Activated naive CD4-positive, alpha-beta T cell treated with anti-CD3 and anti-CD28 coated beads for 36 hours (primary cell): Measurements from ENCODE around the gene THYN1. TPM values are rescaled to one million over a fixed set of nuclear protein-coding genes. Genes with fewer than 3 reads are reported as not detected.

Experiments
- CTCF ChIA-PET: fragments of 350-600 bp; sonication (Branson Sonifier 250); formaldehyde crosslinking; loops from one replicate; lab custom pipeline; 2021; ENCODE audit warnings: antibody characterized with exemption; lab: Charles Lee
- DNase-seq: peaks from one replicate; pipeline ENCODE4 v3.0.0-alpha.2; 2020
- H3K27ac Mint-ChIP-seq: one replicate; pipeline ENCODE4 v1.8.0; 2021; ENCODE audit warnings: mild to moderate bottlenecking, mixed read lengths
- H3K27me3 Mint-ChIP-seq: one replicate; pipeline ENCODE4 v1.8.0; 2021; ENCODE audit warnings: low read depth, mixed read lengths
- H3K36me3 Mint-ChIP-seq: one replicate; pipeline ENCODE4 v1.8.0; 2021; ENCODE audit warnings: low read depth, mixed read lengths
- H3K4me1 Mint-ChIP-seq: one replicate; pipeline ENCODE4 v1.8.0; 2021; ENCODE audit warnings: low read depth, mixed read lengths
- H3K4me3 Mint-ChIP-seq: one replicate; pipeline ENCODE4 v1.8.0; 2021; ENCODE audit warnings: mild to moderate bottlenecking, moderate library complexity, mixed read lengths
- H3K9me3 Mint-ChIP-seq: one replicate; pipeline ENCODE4 v1.8.0; 2021; ENCODE audit warnings: mixed read lengths
- intact Hi-C: fragments of 100-400 bp; cut with micrococcal nuclease; formaldehyde crosslinking; loops from one replicate; pipeline ENCODE4 v1.15.1; 2023
- total RNA-seq, 2 experiments: library from RNA; stranded (reverse); gene quantifications; one replicate each; pipeline ENCODE4 v1.2.3, GENCODE V29; 2021

THYN1 gene
- total RNA-seq, 2 experiments from 2014 or later, result 85.6 to 92.6 TPM

DNA sequence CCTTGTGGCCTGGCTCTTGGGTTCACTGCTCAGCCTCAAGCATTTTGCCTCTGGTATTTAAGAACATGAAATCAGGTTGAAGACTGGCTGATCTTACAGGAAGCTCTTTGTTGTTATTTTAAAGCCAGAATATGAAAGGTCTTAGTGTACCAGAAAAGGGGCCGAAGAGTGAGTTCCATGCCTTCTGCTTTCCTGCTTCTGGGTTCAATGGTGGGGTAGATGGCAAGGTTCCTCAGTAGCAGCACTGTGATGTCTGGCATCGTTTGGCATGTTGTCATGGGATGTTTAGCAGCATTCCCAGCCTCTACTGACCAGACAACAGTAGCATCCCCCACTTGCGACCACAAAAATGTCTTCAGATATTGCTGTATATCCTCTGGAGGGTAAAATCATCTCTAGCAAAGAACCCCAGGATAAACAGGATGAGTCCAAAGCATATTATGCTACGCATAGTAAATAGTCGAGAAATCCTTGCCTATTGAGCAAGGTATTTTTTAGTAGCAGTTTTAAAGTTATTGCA, 26.3 kb downstream of the THYN1 start:
- H3K9me3 Mint-ChIP-seq, result no peaks in the 10 kb centered on the region
- intact Hi-C loops, result no loop called here
- no peak overlapping the region for H3K27ac Mint-ChIP-seq
- H3K4me3 Mint-ChIP-seq, result peak overlapping the region; percentile 41
- no peak for DNase-seq
- CTCF ChIA-PET, result interaction anchor here (0.7 to 1.2 kb wide), 2 partner anchors 20 to 23 kb away, joined by 3 to 5 read pairs; no protein-coding TSS in a partner anchor
- H3K27me3 Mint-ChIP-seq, result no peaks in the 10 kb centered on the region
- H3K4me1 Mint-ChIP-seq, result peaks cover 69% of the 10 kb centered on the region
- peaks cover 14% of the 10 kb centered on the region for H3K36me3 Mint-ChIP-seq

DNA sequence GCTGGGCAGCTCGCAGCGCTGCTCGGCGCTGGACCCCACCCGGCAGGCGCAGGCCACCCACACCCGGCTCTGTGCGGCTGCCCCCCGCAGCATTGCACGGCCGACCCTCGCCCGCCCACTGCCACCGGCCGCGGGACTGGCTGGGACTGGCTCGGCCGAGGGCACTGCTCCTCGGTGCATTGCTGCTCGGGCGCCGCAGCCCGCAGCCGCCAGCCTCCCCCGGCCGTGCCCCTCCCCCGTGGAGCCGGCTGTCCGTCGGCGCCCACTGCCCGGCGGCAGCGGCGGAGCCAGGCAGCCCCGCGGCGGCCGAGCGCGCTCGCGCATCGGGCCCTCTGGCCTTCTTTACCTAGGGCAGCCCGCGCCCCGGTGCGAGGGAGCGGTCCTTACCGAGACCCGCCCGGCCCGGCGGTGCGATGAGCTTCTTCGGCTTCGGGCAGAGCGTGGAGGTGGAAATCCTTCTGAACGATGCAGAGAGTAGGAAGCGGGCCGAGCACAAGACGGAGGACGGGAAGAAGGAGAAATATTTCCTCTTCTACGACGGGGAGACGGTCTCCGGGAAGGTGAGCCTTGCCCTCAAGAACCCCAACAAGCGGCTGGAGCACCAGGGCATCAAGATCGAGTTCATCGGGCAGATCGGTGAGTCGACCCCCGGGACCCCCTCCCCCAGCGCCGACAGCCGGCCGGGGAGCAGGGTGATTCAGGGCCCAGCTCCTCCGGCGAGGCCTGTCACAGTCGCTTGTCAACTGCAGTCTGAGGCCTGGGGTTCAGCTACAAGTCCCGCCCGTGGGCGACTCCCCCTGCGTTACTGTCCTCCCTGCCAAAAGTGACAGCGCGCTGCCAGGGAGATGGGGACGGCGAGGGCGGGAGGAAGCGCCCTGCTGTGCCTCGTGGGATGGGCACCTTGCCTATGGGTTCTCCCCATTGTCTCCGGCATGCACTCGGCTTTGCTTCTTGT, 28.2 kb downstream of the THYN1 start:
- peak; percentile 77 for DNase-seq
- H3K27ac Mint-ChIP-seq, result peak overlapping the region; percentile 84
- peaks cover 23% of the 10 kb centered on the region for H3K36me3 Mint-ChIP-seq
- H3K9me3 Mint-ChIP-seq, result no peaks in the 10 kb centered on the region
- CTCF ChIA-PET, result interaction anchor here (0.5 to 1.5 kb wide), 7 partner anchors 13 to 51 kb away, joined by 3 to 11 read pairs (median 4); partner anchors contain the start of gene GLB1L3
- peaks cover 65% of the 10 kb centered on the region for H3K4me1 Mint-ChIP-seq
- intact Hi-C loops, result loop anchor here (1.0 kb wide), 7 partner anchors 18 to 296 kb away; partner anchors contain the start of genes ACAD8, GLB1L2 and THYN1
- peak overlapping the region; percentile 95 for H3K4me3 Mint-ChIP-seq
- H3K27me3 Mint-ChIP-seq, result no peaks in the 10 kb centered on the region

DNA sequence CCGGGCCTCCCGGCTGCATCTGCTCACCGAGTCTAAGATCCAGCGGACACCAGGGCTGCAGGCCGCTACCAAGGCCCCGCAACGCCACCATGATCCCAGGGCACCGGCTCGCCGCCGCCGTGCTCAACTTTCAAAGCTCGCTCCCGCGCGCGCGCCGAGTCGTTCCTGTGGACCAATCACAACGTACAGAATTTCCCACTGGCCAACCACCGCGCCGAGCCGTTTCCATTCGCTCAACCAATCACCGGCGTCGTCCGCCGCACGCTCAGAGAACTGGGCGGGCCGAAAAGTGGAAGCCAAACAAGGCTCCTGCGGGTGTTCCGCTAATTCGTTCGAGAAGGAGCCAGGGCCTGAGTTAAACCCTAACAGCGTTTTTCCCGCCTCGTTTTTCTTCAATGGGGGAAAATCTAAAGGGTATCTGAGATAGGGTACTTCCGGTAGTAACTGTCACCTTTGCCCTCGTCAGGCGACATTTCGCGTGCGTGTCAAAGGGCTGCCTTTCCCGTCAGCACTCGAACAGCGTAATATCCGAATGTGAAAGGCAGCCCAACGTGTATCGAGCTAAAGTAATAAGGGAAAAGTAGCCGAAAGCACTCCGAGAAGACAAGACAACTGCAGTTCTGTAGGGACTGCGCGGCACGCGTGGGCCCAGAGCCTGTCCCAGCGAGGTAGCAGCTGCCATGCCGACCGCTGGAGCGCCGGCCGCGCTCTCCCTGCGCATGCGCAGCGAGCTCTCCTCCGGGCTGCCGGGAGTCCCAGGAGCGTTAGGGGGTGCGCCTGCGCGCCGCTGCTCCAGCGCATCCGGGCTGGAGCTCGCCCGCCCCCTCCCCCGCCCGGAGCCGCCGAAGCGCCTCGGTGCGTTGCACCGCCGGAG, 29.1 kb downstream of the THYN1 start, which contains the start of the genes NCAPD3 and VPS26B:
Gene NCAPD3 (minus strand): TSS at position 132 of the 874 bp plus-strand sequence. CDS start 41 bp downstream, at position 91.
Gene VPS26B (plus strand): TSS at position 836 of the 874 bp plus-strand sequence. CDS start 452 bp downstream, outside the sequence.
- intact Hi-C loops, result loop anchor here (1.0 kb wide), 6 partner anchors 17 to 267 kb away; partner anchors contain the start of genes ACAD8, GLB1L2 and THYN1
- peak within 1 kb of the TSS; percentile 97 for H3K27ac Mint-ChIP-seq
- DNase-seq, result peak; percentile 98
- no peaks in the 10 kb centered on the region for H3K9me3 Mint-ChIP-seq
- H3K4me1 Mint-ChIP-seq, result peaks cover 59% of the 10 kb centered on the region
- H3K4me3 Mint-ChIP-seq, result peak within 1 kb of the TSS; percentile 95
- peaks cover 26% of the 10 kb centered on the region for H3K36me3 Mint-ChIP-seq
- CTCF ChIA-PET, result interaction anchor here (0.5 to 1.5 kb wide), 6 partner anchors 14 to 52 kb away, joined by 3 to 11 read pairs (median 4); partner anchors contain the start of gene GLB1L3
- no peaks in the 10 kb centered on the region for H3K27me3 Mint-ChIP-seq

DNA sequence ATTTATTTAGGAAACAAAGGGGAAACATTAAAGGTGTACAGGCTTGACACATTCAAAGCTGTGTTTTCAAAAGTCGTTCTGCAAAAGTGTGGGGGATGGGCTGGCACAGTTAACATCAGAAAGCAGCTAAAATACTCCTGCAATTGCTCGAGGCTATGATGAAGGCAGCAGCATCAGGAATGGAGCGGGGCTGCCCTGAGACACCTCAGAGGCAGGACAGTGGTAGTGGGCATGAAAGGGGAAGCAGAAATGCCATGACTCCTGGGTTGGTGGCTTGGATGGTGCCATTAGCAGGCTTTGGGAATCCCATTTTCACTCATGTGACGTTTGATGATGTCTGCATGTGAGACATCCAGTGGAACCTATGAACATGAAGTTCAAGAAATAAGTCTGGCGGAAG, 30.0 kb downstream of the THYN1 start:
- intact Hi-C loops, result no loop called here
- H3K9me3 Mint-ChIP-seq, result no peaks in the 10 kb centered on the region
- no peaks in the 10 kb centered on the region for H3K27me3 Mint-ChIP-seq
- H3K4me3 Mint-ChIP-seq, result peak overlapping the region; percentile 95
- CTCF ChIA-PET, result interaction anchor here (0.5 to 1.4 kb wide), 2 partner anchors 16 to 55 kb away, joined by 3 to 5 read pairs; no protein-coding TSS in a partner anchor
- peaks cover 60% of the 10 kb centered on the region for H3K4me1 Mint-ChIP-seq
- peaks cover 35% of the 10 kb centered on the region for H3K36me3 Mint-ChIP-seq
- DNase-seq, result peak; percentile 37
- H3K27ac Mint-ChIP-seq, result peak overlapping the region; percentile 94

DNA sequence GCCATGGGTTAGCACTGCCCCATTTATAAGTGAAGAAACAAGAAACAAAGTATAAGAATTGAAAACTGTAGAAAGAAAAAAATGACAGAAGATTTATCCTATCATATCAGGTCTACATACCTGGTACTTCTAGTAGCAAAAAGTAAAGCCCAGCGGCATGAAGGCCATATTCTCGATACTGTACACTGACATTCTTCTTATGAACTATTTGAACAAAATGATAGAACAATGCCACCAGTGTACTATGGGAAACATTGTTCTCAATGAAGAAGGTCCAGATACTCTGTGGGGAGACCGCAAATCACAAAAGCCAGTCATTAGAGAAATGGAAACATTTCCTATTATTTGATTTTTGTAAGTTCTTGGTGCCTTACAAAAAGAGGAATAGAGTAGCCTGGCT, 36.3 kb downstream of the THYN1 start:
- Mint-ChIP-seq H3K9me3 (no peaks in the 10 kb centered on the region), H3K36me3 (peaks cover 52% of the 10 kb centered on the region), H3K4me1 (peaks cover 41% of the 10 kb centered on the region), H3K4me3 (no peak overlapping the region), H3K27ac (no peak overlapping the region), H3K27me3 (no peaks in the 10 kb centered on the region)
- intact Hi-C loops, result no loop called here
- DNase-seq, result no peak
- CTCF ChIA-PET, result no interaction called here

DNA sequence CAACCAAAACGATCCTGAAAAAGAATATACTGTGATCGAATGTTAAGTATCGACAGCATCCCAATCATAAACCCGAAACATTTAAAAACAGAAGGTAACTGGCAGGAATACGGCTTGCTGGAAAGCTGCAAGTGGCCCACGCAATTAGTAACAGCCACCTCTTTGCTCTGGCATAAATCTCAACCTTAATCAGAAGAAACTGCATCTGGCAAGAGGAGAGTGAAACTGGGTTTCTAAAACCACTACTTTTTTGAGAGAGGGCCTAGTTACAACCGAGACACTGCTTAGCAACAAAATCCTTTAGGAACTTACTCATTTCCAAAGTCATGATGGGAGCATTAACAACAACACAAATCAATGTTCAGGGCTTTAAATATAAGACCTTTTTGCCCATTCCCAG, 37.3 kb downstream of the THYN1 start:
- no peak overlapping the region for H3K27ac Mint-ChIP-seq
- CTCF ChIA-PET, result no interaction called here
- no peak overlapping the region for H3K4me3 Mint-ChIP-seq
- H3K4me1 Mint-ChIP-seq, result peaks cover 38% of the 10 kb centered on the region
- no peak for DNase-seq
- peaks cover 57% of the 10 kb centered on the region for H3K36me3 Mint-ChIP-seq
- intact Hi-C loops, result no loop called here
- H3K27me3 Mint-ChIP-seq, result no peaks in the 10 kb centered on the region
- no peaks in the 10 kb centered on the region for H3K9me3 Mint-ChIP-seq

DNA sequence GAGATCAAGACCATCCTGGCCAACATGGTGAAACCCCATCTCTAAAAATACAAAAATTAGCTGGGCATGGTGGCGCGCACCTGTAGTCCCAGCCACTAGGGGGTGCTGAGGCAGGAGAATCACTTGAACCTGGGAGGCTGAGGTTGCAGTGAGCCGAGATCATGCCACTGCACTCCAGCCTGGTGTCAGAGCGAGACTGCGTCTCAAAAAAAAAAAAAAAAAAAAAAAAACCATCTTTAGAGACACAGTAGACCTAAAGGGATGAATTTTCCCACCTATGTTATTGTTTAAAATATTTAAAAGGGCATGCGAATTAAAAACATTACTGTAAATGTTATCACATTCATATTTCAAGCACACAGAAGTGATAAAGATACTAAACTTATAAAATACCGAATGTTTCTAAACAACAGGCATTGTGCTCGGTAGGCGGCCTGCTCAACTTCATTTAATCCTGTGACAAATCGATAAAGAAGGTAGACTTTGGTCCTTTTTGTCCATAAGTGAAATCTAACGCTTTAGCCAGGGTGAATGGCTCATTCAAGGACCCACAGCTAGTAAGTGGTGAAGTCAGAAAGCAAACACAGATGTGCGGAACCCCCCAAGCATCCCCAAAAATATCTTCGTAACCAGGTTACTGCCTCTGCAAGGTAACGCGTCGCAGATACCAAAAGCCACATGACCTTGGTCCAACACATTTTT, 45.5 kb downstream of the THYN1 start:
- peak; percentile 75 for DNase-seq
- intact Hi-C loops, result loop anchor here (1.0 kb wide), 1 partner anchor 17 kb away; the partner anchor contains the start of gene VPS26B
- Mint-ChIP-seq H3K36me3 (peaks cover 69% of the 10 kb centered on the region), H3K4me3 (no peak overlapping the region), H3K27me3 (no peaks in the 10 kb centered on the region), H3K9me3 (no peaks in the 10 kb centered on the region), H3K27ac (no peak overlapping the region), H3K4me1 (peaks cover 6% of the 10 kb centered on the region)
- CTCF ChIA-PET, result interaction anchor here (0.8 to 2.0 kb wide), 7 partner anchors 13 to 41 kb away, joined by 3 to 6 read pairs (median 5); partner anchors contain the start of genes NCAPD3 and VPS26B

DNA sequence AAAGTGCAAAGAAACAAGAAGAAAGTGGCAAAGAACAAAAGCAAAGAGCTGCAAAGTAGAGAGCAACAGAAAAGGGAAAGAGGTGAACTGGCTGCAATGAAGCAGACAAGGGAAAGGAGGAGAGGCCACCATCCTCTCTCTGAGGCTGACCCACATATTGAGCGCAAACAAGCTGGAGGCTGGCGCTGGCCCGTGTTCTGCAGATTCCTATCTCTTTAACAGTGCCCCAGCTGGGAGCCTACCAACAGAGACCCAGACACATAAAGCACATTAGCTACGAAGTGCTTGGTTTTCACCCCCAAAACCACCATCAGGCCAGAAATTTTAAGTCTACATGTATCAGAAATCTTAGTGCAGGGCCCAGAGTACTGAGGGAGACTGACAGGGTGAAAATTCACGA, 47.0 kb downstream of the THYN1 start:
- CTCF ChIA-PET, result no interaction called here
- Mint-ChIP-seq H3K27me3 (no peaks in the 10 kb centered on the region), H3K27ac (no peak overlapping the region), H3K9me3 (no peaks in the 10 kb centered on the region), H3K36me3 (peaks cover 65% of the 10 kb centered on the region), H3K4me1 (peaks cover 1% of the 10 kb centered on the region), H3K4me3 (no peak overlapping the region)
- no peak for DNase-seq
- intact Hi-C loops, result no loop called here

DNA sequence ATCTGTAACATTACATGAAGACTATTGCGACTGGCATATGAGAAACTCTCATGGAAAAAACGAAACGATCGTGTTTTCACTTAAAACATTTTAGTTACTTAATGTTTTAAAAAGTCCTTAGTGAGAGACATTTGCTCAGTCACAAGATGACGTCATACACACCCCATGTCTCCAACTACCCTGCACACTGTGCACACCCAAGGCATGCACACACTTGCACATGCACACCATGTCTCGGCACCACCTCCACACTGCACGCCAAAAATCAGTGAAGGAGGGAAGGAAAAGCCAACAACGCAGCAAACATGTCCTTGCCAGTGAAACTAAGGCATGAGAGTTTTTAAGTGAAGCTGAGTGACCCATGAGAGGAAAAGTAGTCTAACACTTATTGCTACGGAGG, 47.4 kb downstream of the THYN1 start:
- CTCF ChIA-PET, result no interaction called here
- no peak overlapping the region for H3K4me3 Mint-ChIP-seq
- no peaks in the 10 kb centered on the region for H3K27me3 Mint-ChIP-seq
- no peak for DNase-seq
- H3K4me1 Mint-ChIP-seq, result peaks cover 1% of the 10 kb centered on the region
- intact Hi-C loops, result no loop called here
- peaks cover 67% of the 10 kb centered on the region for H3K36me3 Mint-ChIP-seq
- no peak overlapping the region for H3K27ac Mint-ChIP-seq
- H3K9me3 Mint-ChIP-seq, result no peaks in the 10 kb centered on the region

DNA sequence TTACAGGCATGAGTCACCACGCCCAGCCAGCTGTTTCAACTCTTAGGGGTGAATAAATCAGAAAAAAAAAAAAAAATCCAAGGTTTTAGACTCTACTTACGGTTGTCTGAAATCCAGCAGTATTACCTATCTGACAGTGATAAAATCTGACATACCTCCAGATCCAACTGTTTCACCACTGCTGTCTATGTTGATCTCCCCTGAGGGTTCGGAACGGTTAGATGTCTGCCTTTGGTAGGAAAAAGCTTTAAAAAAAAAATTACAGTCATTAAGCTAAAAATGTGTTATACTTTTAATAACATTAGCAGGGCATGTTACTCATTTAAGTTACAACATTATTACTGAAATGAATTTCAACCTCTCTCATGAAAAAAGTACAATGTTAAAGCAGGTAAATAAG, 50.5 kb downstream of the THYN1 start:
- intact Hi-C loops, result no loop called here
- Mint-ChIP-seq H3K9me3 (no peaks in the 10 kb centered on the region), H3K4me1 (no peaks in the 10 kb centered on the region), H3K27ac (no peak overlapping the region), H3K4me3 (no peak overlapping the region), H3K27me3 (no peaks in the 10 kb centered on the region), H3K36me3 (peaks cover 66% of the 10 kb centered on the region)
- DNase-seq, result no peak
- CTCF ChIA-PET, result interaction anchor here (0.7 kb wide), 1 partner anchor 111 kb away, joined by 4 read pairs; no protein-coding TSS in a partner anchor

DNA sequence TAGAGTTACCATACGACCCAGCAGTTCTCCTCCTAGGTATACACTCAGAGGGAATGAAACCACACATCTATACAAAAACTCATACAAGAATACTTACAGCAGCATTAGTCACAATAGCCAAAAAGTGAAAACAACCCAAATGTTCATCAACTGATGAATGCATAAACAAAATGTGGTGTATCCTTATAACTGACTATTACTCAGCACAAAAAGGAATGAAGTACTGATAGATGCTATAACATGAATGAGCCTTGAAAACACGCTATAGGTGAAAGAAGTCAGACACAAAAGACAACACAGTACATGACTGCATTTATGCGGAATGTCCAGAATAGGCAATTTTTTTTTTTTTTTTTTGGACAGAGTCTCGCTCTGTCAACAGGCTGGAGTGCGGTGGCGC, 52.5 kb downstream of the THYN1 start:
- DNase-seq, result no peak
- CTCF ChIA-PET, result no interaction called here
- Mint-ChIP-seq H3K27ac (no peak overlapping the region), H3K4me1 (no peaks in the 10 kb centered on the region), H3K4me3 (no peak overlapping the region), H3K9me3 (no peaks in the 10 kb centered on the region), H3K27me3 (no peaks in the 10 kb centered on the region), H3K36me3 (peaks cover 63% of the 10 kb centered on the region)
- intact Hi-C loops, result no loop called here
